ENCODE measurements around the gene CALN1. TPM values are rescaled to one million over a fixed set of nuclear protein-coding genes. Genes with fewer than 3 reads are reported as not detected.

Gene CALN1
- polyA plus RNA-seq, 1 donor from 2014 or later: 7.8 TPM

DNA sequence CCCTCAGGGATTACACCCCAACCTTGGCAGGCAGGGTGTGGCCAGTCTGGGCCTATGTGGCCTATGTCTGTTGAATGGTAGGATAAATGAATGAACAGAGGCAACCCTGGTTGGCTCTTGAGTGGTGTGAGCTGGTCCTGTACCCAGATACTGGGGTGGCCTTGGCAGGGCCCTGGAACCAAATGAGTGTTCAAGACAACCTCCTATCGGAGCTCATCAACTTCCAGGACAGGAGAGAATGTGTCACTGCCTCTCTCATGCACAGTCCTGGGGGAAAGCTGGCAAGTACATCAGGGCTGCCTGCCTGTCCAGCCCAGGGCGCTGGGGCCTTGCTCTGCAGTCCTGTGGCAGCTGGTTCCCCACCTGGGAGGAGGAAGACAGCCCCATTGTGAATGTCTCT lies 271.6 kb downstream of the CALN1 start:
- Histone ChIP-seq H3K27ac (ENCODE audit: low read length) (no peak overlapping the region), H3K36me3 (ENCODE audit: insufficient read depth, low read length) (no peaks in the 10 kb centered on the region), H3K27me3 (ENCODE audit: insufficient read depth, low read depth, low read length) (no peaks in the 10 kb centered on the region), H2AFZ (ENCODE audit: low read depth, low read length) (no peak overlapping the region), H3K9me2 (ENCODE audit: insufficient read depth, low read length) (no peaks in the 10 kb centered on the region), H3K4me2 (ENCODE audit: low read length) (no peak overlapping the region), H4K20me1 (ENCODE audit: insufficient read depth) (no peaks in the 10 kb centered on the region), H3K9ac (ENCODE audit: low read length) (no peak overlapping the region), H3K79me2 (replicated peaks; ENCODE audit: insufficient read depth, low read length) (no peaks in the 10 kb centered on the region), H3F3A (ENCODE audit: insufficient read depth, low read length, poor library complexity, severe bottlenecking) (no peaks in the 10 kb centered on the region), H3K4me3 (ENCODE audit: low read length) (no peak overlapping the region), H3K9me3 (ENCODE audit: low read length) (no peaks in the 10 kb centered on the region)
- TF ChIP-seq EP300 (conservative IDR thresholded peaks at IDR 0.05; ENCODE audit: poor library complexity, severe bottlenecking) (no peak), POLR2AphosphoS5 (IDR thresholded peaks at IDR 0.05) (no peak), TAF1 (IDR thresholded peaks at IDR 0.05; ENCODE audit: low read depth) (no peak), EZH2 (IDR thresholded peaks at IDR 0.05; ENCODE audit: borderline replicate concordance, insufficient read depth, low read length, poor library complexity, severe bottlenecking) (no peak), RAD21 (conservative IDR thresholded peaks at IDR 0.05) (no peak), MXI1 (conservative IDR thresholded peaks at IDR 0.05; ENCODE audit: poor library complexity, severe bottlenecking) (no peak), SMC3 (conservative IDR thresholded peaks at IDR 0.05; ENCODE audit: poor library complexity) (no peak)
- TF ChIP-seq, protein P1, sequence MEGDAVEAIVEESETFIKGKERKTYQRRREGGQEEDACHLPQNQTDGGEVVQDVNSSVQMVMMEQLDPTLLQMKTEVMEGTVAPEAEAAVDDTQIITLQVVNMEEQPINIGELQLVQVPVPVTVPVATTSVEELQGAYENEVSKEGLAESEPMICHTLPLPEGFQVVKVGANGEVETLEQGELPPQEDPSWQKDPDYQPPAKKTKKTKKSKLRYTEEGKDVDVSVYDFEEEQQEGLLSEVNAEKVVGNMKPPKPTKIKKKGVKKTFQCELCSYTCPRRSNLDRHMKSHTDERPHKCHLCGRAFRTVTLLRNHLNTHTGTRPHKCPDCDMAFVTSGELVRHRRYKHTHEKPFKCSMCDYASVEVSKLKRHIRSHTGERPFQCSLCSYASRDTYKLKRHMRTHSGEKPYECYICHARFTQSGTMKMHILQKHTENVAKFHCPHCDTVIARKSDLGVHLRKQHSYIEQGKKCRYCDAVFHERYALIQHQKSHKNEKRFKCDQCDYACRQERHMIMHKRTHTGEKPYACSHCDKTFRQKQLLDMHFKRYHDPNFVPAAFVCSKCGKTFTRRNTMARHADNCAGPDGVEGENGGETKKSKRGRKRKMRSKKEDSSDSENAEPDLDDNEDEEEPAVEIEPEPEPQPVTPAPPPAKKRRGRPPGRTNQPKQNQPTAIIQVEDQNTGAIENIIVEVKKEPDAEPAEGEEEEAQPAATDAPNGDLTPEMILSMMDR (IDR thresholded peaks at IDR 0.05; ENCODE audit: poor library complexity, severe bottlenecking): no peak
- TF ChIP-seq, protein P2, sequence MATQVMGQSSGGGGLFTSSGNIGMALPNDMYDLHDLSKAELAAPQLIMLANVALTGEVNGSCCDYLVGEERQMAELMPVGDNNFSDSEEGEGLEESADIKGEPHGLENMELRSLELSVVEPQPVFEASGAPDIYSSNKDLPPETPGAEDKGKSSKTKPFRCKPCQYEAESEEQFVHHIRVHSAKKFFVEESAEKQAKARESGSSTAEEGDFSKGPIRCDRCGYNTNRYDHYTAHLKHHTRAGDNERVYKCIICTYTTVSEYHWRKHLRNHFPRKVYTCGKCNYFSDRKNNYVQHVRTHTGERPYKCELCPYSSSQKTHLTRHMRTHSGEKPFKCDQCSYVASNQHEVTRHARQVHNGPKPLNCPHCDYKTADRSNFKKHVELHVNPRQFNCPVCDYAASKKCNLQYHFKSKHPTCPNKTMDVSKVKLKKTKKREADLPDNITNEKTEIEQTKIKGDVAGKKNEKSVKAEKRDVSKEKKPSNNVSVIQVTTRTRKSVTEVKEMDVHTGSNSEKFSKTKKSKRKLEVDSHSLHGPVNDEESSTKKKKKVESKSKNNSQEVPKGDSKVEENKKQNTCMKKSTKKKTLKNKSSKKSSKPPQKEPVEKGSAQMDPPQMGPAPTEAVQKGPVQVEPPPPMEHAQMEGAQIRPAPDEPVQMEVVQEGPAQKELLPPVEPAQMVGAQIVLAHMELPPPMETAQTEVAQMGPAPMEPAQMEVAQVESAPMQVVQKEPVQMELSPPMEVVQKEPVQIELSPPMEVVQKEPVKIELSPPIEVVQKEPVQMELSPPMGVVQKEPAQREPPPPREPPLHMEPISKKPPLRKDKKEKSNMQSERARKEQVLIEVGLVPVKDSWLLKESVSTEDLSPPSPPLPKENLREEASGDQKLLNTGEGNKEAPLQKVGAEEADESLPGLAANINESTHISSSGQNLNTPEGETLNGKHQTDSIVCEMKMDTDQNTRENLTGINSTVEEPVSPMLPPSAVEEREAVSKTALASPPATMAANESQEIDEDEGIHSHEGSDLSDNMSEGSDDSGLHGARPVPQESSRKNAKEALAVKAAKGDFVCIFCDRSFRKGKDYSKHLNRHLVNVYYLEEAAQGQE (IDR thresholded peaks at IDR 0.05; ENCODE audit: borderline replicate concordance): no peak

DNA sequence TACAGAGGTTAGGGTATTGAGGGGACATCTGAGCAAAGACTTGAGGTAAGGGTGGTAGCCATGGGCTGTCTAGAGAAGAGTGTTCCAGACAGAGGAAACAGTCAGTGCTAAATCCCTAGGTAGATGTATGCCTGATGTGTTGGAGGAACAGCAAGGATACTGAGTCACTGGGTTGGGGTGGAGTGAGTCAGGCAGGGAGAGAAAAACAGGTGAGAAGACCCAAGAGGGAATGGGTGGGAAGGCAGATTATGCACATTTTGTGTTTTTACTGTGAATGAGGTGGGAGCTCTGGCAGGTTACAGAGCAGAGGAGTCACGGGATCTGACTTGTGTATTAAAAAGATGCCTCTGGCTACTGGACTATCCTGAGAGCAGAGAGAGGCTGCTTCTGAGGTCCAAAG lies 285.0 kb downstream of the CALN1 start:
- H3K27ac ChIP-seq (ENCODE audit: low read length): no peak overlapping the region
- H3K79me2 ChIP-seq (replicated peaks; ENCODE audit: insufficient read depth, low read length): no peaks in the 10 kb centered on the region
- H3K4me3 ChIP-seq (ENCODE audit: low read length): no peak overlapping the region
- H3K9ac ChIP-seq (ENCODE audit: low read length): no peak overlapping the region
- H3K27me3 ChIP-seq (ENCODE audit: insufficient read depth, low read depth, low read length): no peaks in the 10 kb centered on the region
- TF ChIP-seq RAD21 (conservative IDR thresholded peaks at IDR 0.05) (no peak), MXI1 (conservative IDR thresholded peaks at IDR 0.05; ENCODE audit: poor library complexity, severe bottlenecking) (no peak), SMC3 (conservative IDR thresholded peaks at IDR 0.05; ENCODE audit: poor library complexity) (no peak), POLR2AphosphoS5 (IDR thresholded peaks at IDR 0.05) (no peak), TAF1 (IDR thresholded peaks at IDR 0.05; ENCODE audit: low read depth) (no peak), EZH2 (IDR thresholded peaks at IDR 0.05; ENCODE audit: borderline replicate concordance, insufficient read depth, low read length, poor library complexity, severe bottlenecking) (no peak), EP300 (conservative IDR thresholded peaks at IDR 0.05; ENCODE audit: poor library complexity, severe bottlenecking) (no peak)
- TF ChIP-seq, protein P1 (IDR thresholded peaks at IDR 0.05; ENCODE audit: poor library complexity, severe bottlenecking): no peak
- TF ChIP-seq, protein P2 (IDR thresholded peaks at IDR 0.05; ENCODE audit: borderline replicate concordance): no peak
- no peaks in the 10 kb centered on the region for H3K9me3 ChIP-seq (ENCODE audit: low read length)
- H2AFZ ChIP-seq (ENCODE audit: low read depth, low read length): no peak overlapping the region
- H3F3A ChIP-seq (ENCODE audit: insufficient read depth, low read length, poor library complexity, severe bottlenecking): no peaks in the 10 kb centered on the region
- no peaks in the 10 kb centered on the region for H3K9me2 ChIP-seq (ENCODE audit: insufficient read depth, low read length)
- no peaks in the 10 kb centered on the region for H3K36me3 ChIP-seq (ENCODE audit: insufficient read depth, low read length)
- no peaks in the 10 kb centered on the region for H4K20me1 ChIP-seq (ENCODE audit: insufficient read depth)
- H3K4me2 ChIP-seq (ENCODE audit: low read length): no peak overlapping the region

Measured in neural cell (in vitro differentiated cells).